Measurements from ENCODE around the gene CEP83.

DNA sequence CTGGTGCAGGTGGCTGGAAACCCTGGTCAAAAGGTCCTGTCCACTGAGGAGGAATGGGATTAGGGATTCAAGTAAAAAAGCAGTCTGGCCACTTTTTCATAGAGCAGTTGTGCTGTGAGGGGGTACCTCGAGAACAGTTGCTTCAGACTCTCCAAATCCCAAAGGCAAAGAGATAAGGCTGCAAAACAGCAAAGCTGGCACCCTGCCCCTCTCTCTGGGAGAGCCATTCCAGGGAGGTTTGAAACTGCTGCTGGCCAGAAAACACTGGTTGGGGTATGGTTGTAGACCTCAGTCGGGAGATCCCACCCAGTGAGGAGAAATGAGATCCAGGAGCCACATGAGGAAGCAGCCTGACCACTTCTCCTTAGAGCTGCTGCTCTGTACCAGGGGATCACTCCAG lies 137.3 kb downstream of the CEP83 start:
- TF ChIP-seq GATA2 (CRISPR knock-in tag; IDR thresholded peaks at IDR 0.05): no peak
- TF ChIP-seq BACH1 (tag; IDR thresholded peaks at IDR 0.05): no peak

Measured in K562 (cell line).